Neural cell (in vitro differentiated cells): ENCODE measurements around the gene HOXB4.

Experiments
- POLR2AphosphoS5 ChIP-seq: IDR thresholded peaks from 2 replicates; pipeline ENCODE4 v1.6.1; 2012
- TAF1 ChIP-seq: IDR thresholded peaks from 2 replicates; pipeline ENCODE4 v1.6.1; 2012; ENCODE audit warnings: low read depth
- TF ChIP-seq, protein P1 (sequence below): IDR thresholded peaks from 2 replicates; pipeline ENCODE4 v1.6.1; 2012; ENCODE audit warnings: borderline replicate concordance
- TF ChIP-seq, protein P2 (sequence below): fragments of 450-650 bp; IDR thresholded peaks from 2 replicates; pipeline ENCODE4 v1.5.1; 2014; ENCODE audit warnings: antibody characterized with exemption, mild to moderate bottlenecking, moderate library complexity; ENCODE audit not compliant: poor library complexity, severe bottlenecking

DNA sequence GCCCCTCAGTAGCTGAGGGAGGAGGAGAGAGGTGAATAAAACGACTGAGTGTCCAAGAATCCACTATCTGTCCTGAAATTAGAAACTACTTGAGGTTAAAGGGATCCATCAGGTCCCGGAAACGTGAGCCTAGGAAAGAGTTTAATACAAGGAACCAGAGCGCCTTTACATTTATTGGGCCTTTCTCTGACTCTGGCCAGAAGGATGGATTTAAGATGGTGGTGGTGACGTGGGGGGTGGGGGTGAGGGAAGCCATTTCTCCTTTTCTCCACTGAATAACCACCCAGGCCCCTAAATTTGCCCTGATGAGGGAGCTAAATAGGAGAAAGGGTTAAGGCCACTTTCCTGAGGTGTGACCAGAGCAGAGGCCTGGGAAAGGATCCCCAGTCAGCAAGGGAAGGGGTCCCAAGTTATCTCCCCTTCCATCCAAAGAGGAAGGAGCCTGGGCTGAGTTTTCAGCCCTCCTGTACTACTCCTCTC is 49.0 kb upstream of the HOXB4 start:
- TF ChIP-seq, protein P1, sequence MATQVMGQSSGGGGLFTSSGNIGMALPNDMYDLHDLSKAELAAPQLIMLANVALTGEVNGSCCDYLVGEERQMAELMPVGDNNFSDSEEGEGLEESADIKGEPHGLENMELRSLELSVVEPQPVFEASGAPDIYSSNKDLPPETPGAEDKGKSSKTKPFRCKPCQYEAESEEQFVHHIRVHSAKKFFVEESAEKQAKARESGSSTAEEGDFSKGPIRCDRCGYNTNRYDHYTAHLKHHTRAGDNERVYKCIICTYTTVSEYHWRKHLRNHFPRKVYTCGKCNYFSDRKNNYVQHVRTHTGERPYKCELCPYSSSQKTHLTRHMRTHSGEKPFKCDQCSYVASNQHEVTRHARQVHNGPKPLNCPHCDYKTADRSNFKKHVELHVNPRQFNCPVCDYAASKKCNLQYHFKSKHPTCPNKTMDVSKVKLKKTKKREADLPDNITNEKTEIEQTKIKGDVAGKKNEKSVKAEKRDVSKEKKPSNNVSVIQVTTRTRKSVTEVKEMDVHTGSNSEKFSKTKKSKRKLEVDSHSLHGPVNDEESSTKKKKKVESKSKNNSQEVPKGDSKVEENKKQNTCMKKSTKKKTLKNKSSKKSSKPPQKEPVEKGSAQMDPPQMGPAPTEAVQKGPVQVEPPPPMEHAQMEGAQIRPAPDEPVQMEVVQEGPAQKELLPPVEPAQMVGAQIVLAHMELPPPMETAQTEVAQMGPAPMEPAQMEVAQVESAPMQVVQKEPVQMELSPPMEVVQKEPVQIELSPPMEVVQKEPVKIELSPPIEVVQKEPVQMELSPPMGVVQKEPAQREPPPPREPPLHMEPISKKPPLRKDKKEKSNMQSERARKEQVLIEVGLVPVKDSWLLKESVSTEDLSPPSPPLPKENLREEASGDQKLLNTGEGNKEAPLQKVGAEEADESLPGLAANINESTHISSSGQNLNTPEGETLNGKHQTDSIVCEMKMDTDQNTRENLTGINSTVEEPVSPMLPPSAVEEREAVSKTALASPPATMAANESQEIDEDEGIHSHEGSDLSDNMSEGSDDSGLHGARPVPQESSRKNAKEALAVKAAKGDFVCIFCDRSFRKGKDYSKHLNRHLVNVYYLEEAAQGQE: no peak
- no peak for TF ChIP-seq POLR2AphosphoS5
- TF ChIP-seq, protein P2, sequence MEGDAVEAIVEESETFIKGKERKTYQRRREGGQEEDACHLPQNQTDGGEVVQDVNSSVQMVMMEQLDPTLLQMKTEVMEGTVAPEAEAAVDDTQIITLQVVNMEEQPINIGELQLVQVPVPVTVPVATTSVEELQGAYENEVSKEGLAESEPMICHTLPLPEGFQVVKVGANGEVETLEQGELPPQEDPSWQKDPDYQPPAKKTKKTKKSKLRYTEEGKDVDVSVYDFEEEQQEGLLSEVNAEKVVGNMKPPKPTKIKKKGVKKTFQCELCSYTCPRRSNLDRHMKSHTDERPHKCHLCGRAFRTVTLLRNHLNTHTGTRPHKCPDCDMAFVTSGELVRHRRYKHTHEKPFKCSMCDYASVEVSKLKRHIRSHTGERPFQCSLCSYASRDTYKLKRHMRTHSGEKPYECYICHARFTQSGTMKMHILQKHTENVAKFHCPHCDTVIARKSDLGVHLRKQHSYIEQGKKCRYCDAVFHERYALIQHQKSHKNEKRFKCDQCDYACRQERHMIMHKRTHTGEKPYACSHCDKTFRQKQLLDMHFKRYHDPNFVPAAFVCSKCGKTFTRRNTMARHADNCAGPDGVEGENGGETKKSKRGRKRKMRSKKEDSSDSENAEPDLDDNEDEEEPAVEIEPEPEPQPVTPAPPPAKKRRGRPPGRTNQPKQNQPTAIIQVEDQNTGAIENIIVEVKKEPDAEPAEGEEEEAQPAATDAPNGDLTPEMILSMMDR: no peak
- no peak for TF ChIP-seq TAF1
